Breast epithelium (tissue), 3 donors: ENCODE results near the gene S100A4.

Source experiments
- POLR2AphosphoS5 ChIP-seq, 3 donors: sonication (generic); formaldehyde crosslinking; IDR thresholded peaks; one replicate each; pipeline ENCODE4 v1.6.1; 2017; ENCODE audit warnings: antibody characterized with exemption in 3 of 3
- TF ChIP-seq, protein P1 (sequence below), 3 donors: fragments of 450-650 bp; IDR thresholded peaks; one replicate each; pipeline ENCODE4 v1.5.1; 2016 to 2017; ENCODE audit warnings: antibody characterized with exemption in 3 of 3, mild to moderate bottlenecking in 3 of 3, moderate library complexity in 3 of 3

DNA sequence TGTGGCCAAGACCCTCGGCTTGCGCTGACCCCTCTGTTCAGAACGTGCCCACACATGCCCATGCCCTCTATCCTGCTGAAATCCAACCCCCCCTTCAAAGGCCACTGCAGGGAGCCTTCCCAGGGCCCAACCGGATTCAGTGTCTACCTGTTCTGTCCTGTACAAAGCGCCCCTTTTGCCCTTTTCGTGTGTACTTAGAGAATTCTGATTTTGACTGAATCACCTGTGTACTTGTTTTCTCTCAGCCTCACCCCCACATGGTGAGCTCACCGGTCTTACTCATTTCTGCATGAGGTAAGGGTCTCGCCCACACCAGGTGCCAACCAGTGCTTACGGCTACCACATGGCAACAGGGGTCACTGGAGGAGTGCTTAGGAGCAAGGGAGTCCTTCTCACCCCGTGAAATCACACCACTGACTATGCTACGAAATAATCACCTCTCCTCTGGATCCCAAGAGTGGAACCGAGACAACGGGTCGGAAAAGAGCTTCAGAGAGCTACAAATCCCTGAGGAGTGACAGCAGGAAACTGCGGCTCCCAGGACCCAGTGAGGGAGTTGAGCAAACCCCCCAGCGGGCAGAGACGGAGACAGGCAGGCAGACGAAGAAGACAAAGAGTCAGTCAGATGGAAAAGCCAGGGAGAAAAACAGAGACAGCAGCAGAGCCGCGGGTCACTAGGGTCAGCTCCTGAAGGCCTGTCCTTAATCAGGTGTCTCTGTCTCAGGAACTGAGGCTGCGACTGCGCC lies 22.2 kb upstream of the S100A4 start:
- TF ChIP-seq, protein P1, sequence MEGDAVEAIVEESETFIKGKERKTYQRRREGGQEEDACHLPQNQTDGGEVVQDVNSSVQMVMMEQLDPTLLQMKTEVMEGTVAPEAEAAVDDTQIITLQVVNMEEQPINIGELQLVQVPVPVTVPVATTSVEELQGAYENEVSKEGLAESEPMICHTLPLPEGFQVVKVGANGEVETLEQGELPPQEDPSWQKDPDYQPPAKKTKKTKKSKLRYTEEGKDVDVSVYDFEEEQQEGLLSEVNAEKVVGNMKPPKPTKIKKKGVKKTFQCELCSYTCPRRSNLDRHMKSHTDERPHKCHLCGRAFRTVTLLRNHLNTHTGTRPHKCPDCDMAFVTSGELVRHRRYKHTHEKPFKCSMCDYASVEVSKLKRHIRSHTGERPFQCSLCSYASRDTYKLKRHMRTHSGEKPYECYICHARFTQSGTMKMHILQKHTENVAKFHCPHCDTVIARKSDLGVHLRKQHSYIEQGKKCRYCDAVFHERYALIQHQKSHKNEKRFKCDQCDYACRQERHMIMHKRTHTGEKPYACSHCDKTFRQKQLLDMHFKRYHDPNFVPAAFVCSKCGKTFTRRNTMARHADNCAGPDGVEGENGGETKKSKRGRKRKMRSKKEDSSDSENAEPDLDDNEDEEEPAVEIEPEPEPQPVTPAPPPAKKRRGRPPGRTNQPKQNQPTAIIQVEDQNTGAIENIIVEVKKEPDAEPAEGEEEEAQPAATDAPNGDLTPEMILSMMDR (IDR thresholded peaks at IDR 0.05), result no peak
- TF ChIP-seq POLR2AphosphoS5 (IDR thresholded peaks at IDR 0.05), result no peak
